Measurements from ENCODE around the gene GIPC1. TPM values are rescaled to one million over a fixed set of nuclear protein-coding genes. Genes with fewer than 3 reads are reported as not detected.

Gene GIPC1
- polyA plus RNA-seq, 3 donors, result 4.0 to 6.2 (median 4.8) TPM

GRCh38 chr19:14479309-14479974, 16.5 kb downstream of the GIPC1 start:
- H4K20me1 ChIP-seq (ENCODE audit: insufficient read depth, low read length), result no peaks in the 10 kb centered on the region
- Mint-ChIP-seq H3K9me3 (peaks cover 0 to 6% (median 0%) of the 10 kb centered on the region in 7 donors), H3K27ac (peak overlapping the region in 2 of 7 donors; percentile 33 to 35), H3K4me1 (peaks cover 25% of the 10 kb centered on the region), H3K27me3 (ENCODE audit: low read depth in 3 of 3) (peaks cover 19 to 45% (median 26%) of the 10 kb centered on the region in 3 donors), H3K36me3 (peaks cover 2 to 5% of the 10 kb centered on the region in 2 donors), H3K4me3 (no peak overlapping the region)
- no peak overlapping the region for H2AFZ ChIP-seq (ENCODE audit: insufficient read depth, low read depth, low read length, poor library complexity, severe bottlenecking)
- intact Hi-C loops (cut with micrococcal nuclease), result loop anchor here (5.0 to 10.0 kb wide), 2 partner anchors 42 to 285 kb away; no protein-coding TSS in a partner anchor
- H3K36me3 ChIP-seq (replicated peaks in 1 of 2; ENCODE audit: control insufficient read depth in 1 of 2, insufficient read depth in 2 of 2, low read length in 2 of 2), result no peaks in the 10 kb centered on the region
- no peak for DNase-seq
- TF ChIP-seq CTCF (IDR thresholded peaks at IDR 0.05), result no peak
- peaks cover 6 to 27% of the 10 kb centered on the region in 2 donors for H3K27me3 ChIP-seq (ENCODE audit: control insufficient read depth in 2 of 2, insufficient read depth in 2 of 2, low read length in 2 of 2)
- peaks cover 36 to 39% of the 10 kb centered on the region in 2 donors for H3K4me1 ChIP-seq (ENCODE audit: control insufficient read depth in 1 of 2, insufficient read depth in 2 of 2, low read length in 2 of 2)
- H3K79me2 ChIP-seq (ENCODE audit: insufficient read depth, low read length), result no peaks in the 10 kb centered on the region
- H3K27ac ChIP-seq (ENCODE audit: low read depth in 1 of 2, low read length in 2 of 2), result no peak overlapping the region
- H3K4me2 ChIP-seq (replicated peaks; ENCODE audit: extremely low read depth, low read length, poor library complexity, severe bottlenecking), result no peak overlapping the region
- WGBS (ENCODE audit: insufficient coverage), result 56% methylated on average over 9 of the region's 14 CpGs
- H3K9ac ChIP-seq (ENCODE audit: insufficient read depth, low read length, poor library complexity, severe bottlenecking), result no peak overlapping the region
- no peaks in the 10 kb centered on the region for H3K9me3 ChIP-seq (replicated peaks in 1 of 2; ENCODE audit: control insufficient read depth in 1 of 2, insufficient read depth in 1 of 2, low read length in 2 of 2)
- no peak overlapping the region for H3K4me3 ChIP-seq (replicated peaks in 1 of 3; ENCODE audit: low read depth in 2 of 3, low read length in 3 of 3)

- H3K9me3 Mint-ChIP-seq, result peaks cover 0 to 10% (median 1%) of the 10 kb centered on the region in 7 donors
- no peak for DNase-seq
- no peaks in the 10 kb centered on the region for H3K36me3 ChIP-seq (replicated peaks in 1 of 2; ENCODE audit: control insufficient read depth in 1 of 2, insufficient read depth in 2 of 2, low read length in 2 of 2)
- H3K79me2 ChIP-seq (ENCODE audit: insufficient read depth, low read length), result no peaks in the 10 kb centered on the region
- H3K4me2 ChIP-seq (replicated peaks; ENCODE audit: extremely low read depth, low read length, poor library complexity, severe bottlenecking), result no peak overlapping the region
- H2AFZ ChIP-seq (ENCODE audit: insufficient read depth, low read depth, low read length, poor library complexity, severe bottlenecking), result no peak overlapping the region
- H3K27ac ChIP-seq (ENCODE audit: low read depth in 1 of 2, low read length in 2 of 2), result no peak overlapping the region
- H3K4me3 Mint-ChIP-seq, result no peak overlapping the region
- H3K27me3 Mint-ChIP-seq (ENCODE audit: low read depth in 3 of 3), result peaks cover 25 to 57% (median 32%) of the 10 kb centered on the region in 3 donors
- no peak overlapping the region for H3K9ac ChIP-seq (ENCODE audit: insufficient read depth, low read length, poor library complexity, severe bottlenecking)
- no peak overlapping the region for H3K4me3 ChIP-seq (replicated peaks in 1 of 3; ENCODE audit: low read depth in 2 of 3, low read length in 3 of 3)
- no peaks in the 10 kb centered on the region for H3K9me3 ChIP-seq (replicated peaks in 1 of 2; ENCODE audit: control insufficient read depth in 1 of 2, insufficient read depth in 1 of 2, low read length in 2 of 2)
- peaks cover 3 to 7% of the 10 kb centered on the region in 2 donors for H3K36me3 Mint-ChIP-seq
- intact Hi-C loops (cut with micrococcal nuclease), result loop anchor here (5.0 to 10.0 kb wide), 2 partner anchors 41 to 283 kb away; no protein-coding TSS in a partner anchor
- H3K4me1 Mint-ChIP-seq, result peaks cover 29% of the 10 kb centered on the region
- H4K20me1 ChIP-seq (ENCODE audit: insufficient read depth, low read length), result no peaks in the 10 kb centered on the region
- H3K27ac Mint-ChIP-seq, result peak overlapping the region in 1 of 7 donors; percentile 74
- no peak for TF ChIP-seq CTCF (IDR thresholded peaks at IDR 0.05)
- H3K4me1 ChIP-seq (ENCODE audit: control insufficient read depth in 1 of 2, insufficient read depth in 2 of 2, low read length in 2 of 2), result peaks cover 38 to 53% of the 10 kb centered on the region in 2 donors
- WGBS (ENCODE audit: insufficient coverage), result 94% methylated on average over 14 of the region's 24 CpGs
- peaks cover 10 to 33% of the 10 kb centered on the region in 2 donors for H3K27me3 ChIP-seq (ENCODE audit: control insufficient read depth in 2 of 2, insufficient read depth in 2 of 2, low read length in 2 of 2)
Observed at GRCh38 chr19:14478113-14478545, 17.8 kb downstream of the GIPC1 start.

All from CD14-positive monocyte (primary cell).